D341Med (cell line): ENCODE measurements around the gene ASPA.

Experiments used
- DNase-seq: peaks from one replicate; pipeline ENCODE4 v3.0.0; 2012; ENCODE audit warnings: low spot score

The ASPA gene

GRCh38 chr17:3534881-3535252 is 59.1 kb downstream of the ASPA start:
- DNase-seq: no peak

GRCh38 chr17:3535253-3535995 is 59.6 kb downstream of the ASPA start:
- peak; percentile 86 for DNase-seq

GRCh38 chr17:3536716-3537115 is 60.9 kb downstream of the ASPA start:
- DNase-seq: no peak

GRCh38 chr17:3539881-3540540 is 64.2 kb downstream of the ASPA start:
- DNase-seq: peak; percentile 1

- DNase-seq: peak; percentile 8
These were observed 66.8 kb downstream of the ASPA start for GRCh38 chr17:3542410-3543088.

GRCh38 chr17:3543453-3543852 is 67.7 kb downstream of the ASPA start:
- no peak for DNase-seq

GRCh38 chr17:3544365-3544764 is 68.6 kb downstream of the ASPA start:
- DNase-seq: no peak

- DNase-seq: no peak
These were observed 69.4 kb downstream of the ASPA start for GRCh38 chr17:3545151-3545550.

- DNase-seq: no peak
These were observed 70.7 kb downstream of the ASPA start for GRCh38 chr17:3546521-3546920.

GRCh38 chr17:3546997-3547396 is 71.2 kb downstream of the ASPA start:
- DNase-seq: no peak

GRCh38 chr17:3547628-3548027 is 71.8 kb downstream of the ASPA start:
- DNase-seq: no peak

- no peak for DNase-seq
These were observed 73.9 kb downstream of the ASPA start for GRCh38 chr17:3549610-3550162.

- no peak for DNase-seq
These were observed 75.4 kb downstream of the ASPA start for GRCh38 chr17:3551189-3551588.

- no peak for DNase-seq
These were observed 77.1 kb downstream of the ASPA start for GRCh38 chr17:3552916-3553315.
